CD4-positive, alpha-beta memory T cell (primary cell): ENCODE results near the gene CSNK1G2. TPM values are rescaled to one million over a fixed set of nuclear protein-coding genes. Genes with fewer than 3 reads are reported as not detected.

Experiments
- CTCF ChIA-PET: fragments of 350-600 bp; sonication (Branson Sonifier 250); formaldehyde crosslinking; loops from one replicate; lab custom pipeline; 2021; ENCODE audit warnings: inconsistent platforms; ENCODE audit not compliant: partially characterized antibody; lab: Charles Lee
- POLR2A ChIA-PET: fragments of 350-600 bp; sonication (Branson Sonifier 250); formaldehyde crosslinking; loops from one replicate; lab custom pipeline; 2021; ENCODE audit not compliant: partially characterized antibody; lab: Charles Lee
- DNase-seq, 5 donors: peaks; one replicate each; pipeline versions ENCODE4 v3.0.0 to v3.0.0-alpha.2; 2020 to 2022; ENCODE audit warnings: mixed read lengths in 1 of 5
- H3K27ac ChIP-seq: one replicate; pipeline ENCODE4 v1.7.0; 2013; ENCODE audit warnings: low read depth, low read length
- H3K27me3 ChIP-seq: 2 replicates; pipeline ENCODE4 v1.7.0; 2013; ENCODE audit warnings: mild to moderate bottlenecking, low read length, moderate library complexity; ENCODE audit not compliant: insufficient read depth
- H3K36me3 ChIP-seq: 2 replicates; pipeline ENCODE4 v1.7.0; 2013; ENCODE audit warnings: mild to moderate bottlenecking, low read length, moderate library complexity; ENCODE audit not compliant: insufficient read depth
- H3K4me1 ChIP-seq: 2 replicates; pipeline ENCODE4 v1.7.0; 2013; ENCODE audit warnings: mild to moderate bottlenecking, low read length, moderate library complexity; ENCODE audit not compliant: insufficient read depth
- H3K4me3 ChIP-seq, 2 donors: one replicate each; pipeline ENCODE4 v1.7.0; 2013; ENCODE audit warnings: low read length in 2 of 2, mild to moderate bottlenecking in 1 of 2
- H3K9me3 ChIP-seq, 2 donors: one replicate each; pipeline ENCODE4 v1.7.0; 2013; ENCODE audit warnings: low read length in 2 of 2, control low read depth in 1 of 2; ENCODE audit not compliant: control insufficient read depth in 1 of 2
- H3K27ac Mint-ChIP-seq, 7 donors: one replicate each; pipeline ENCODE4 v1.8.0; 2020 to 2021; ENCODE audit warnings: mixed read lengths in 7 of 7, mild to moderate bottlenecking in 6 of 7, inconsistent platforms in 3 of 7, moderate library complexity in 3 of 7
- H3K27me3 Mint-ChIP-seq, 2 donors: one replicate each; pipeline ENCODE4 v1.8.0; 2020 to 2021; ENCODE audit warnings: mixed read lengths in 2 of 2
- H3K36me3 Mint-ChIP-seq, 2 donors: one replicate each; pipeline ENCODE4 v1.8.0; 2020 to 2021; ENCODE audit warnings: mixed read lengths in 2 of 2, inconsistent platforms in 1 of 2, mild to moderate bottlenecking in 1 of 2
- H3K4me1 Mint-ChIP-seq, 4 donors: one replicate each; pipeline ENCODE4 v1.8.0; 2020 to 2021; ENCODE audit warnings: mixed read lengths in 4 of 4, mild to moderate bottlenecking in 1 of 4
- H3K4me3 Mint-ChIP-seq, 8 donors: one replicate each; pipeline ENCODE4 v1.8.0; 2020 to 2021; ENCODE audit warnings: mixed read lengths in 8 of 8, mild to moderate bottlenecking in 7 of 8, moderate library complexity in 6 of 8, inconsistent platforms in 3 of 8
- H3K9me3 Mint-ChIP-seq, 8 donors: one replicate each; pipeline ENCODE4 v1.8.0; 2020 to 2021; ENCODE audit warnings: mixed read lengths in 8 of 8, mild to moderate bottlenecking in 5 of 8, inconsistent platforms in 3 of 8, moderate library complexity in 1 of 8
- intact Hi-C: fragments of 100-400 bp; cut with micrococcal nuclease; formaldehyde crosslinking; loops from one replicate; pipeline ENCODE4 v1.15.1; 2023
- polyA plus RNA-seq, 2 donors: library from polyadenylated mRNA; unstranded; fragments of 300-500 nt; fragmentation: Illumina TruSeq; gene quantifications; one replicate each; pipeline ENCODE4 v1.2.3, GENCODE V29; 2021
- total RNA-seq, 2 experiments: library from RNA; stranded (reverse); gene quantifications; one replicate each; pipeline ENCODE4 v1.2.3, GENCODE V29; 2021

The CSNK1G2 gene
- total and polyA plus RNA-seq, 4 experiments from 2014 or later, result 11.3 to 144 (median 99.5) TPM

GRCh38 chr19:1945899-1946298 is 4.9 kb downstream of the CSNK1G2 start:
- no peaks in the 10 kb centered on the region for H3K27me3 ChIP-seq
- Mint-ChIP-seq H3K9me3 (peaks cover 0 to 2% (median 0%) of the 10 kb centered on the region in 8 donors), H3K4me1 (peaks cover 16 to 64% (median 38%) of the 10 kb centered on the region in 4 donors), H3K4me3 (peak overlapping the region in 4 of 8 donors; percentile 17 to 73 (median 46)), H3K27ac (peak overlapping the region; percentile 48 to 83 (median 68)), H3K27me3 (no peaks in the 10 kb centered on the region), H3K36me3 (peaks cover 0 to 28% of the 10 kb centered on the region in 2 donors)
- intact Hi-C loops, result no loop called here
- peak in 1 of 5 donors; percentile 31 for DNase-seq
- H3K4me1 ChIP-seq, result peaks cover 43% of the 10 kb centered on the region
- POLR2A ChIA-PET, result interaction anchor here (1.0 to 1.2 kb wide), 2 partner anchors 124 to 139 kb away, joined by 3 to 4 read pairs; no protein-coding TSS in a partner anchor
- H3K36me3 ChIP-seq, result peaks cover 7% of the 10 kb centered on the region
- H3K27ac ChIP-seq, result no peak overlapping the region
- CTCF ChIA-PET, result interaction anchor here (0.7 to 1.6 kb wide), 7 partner anchors 18 to 89 kb away, joined by 3 read pairs; no protein-coding TSS in a partner anchor
- H3K9me3 ChIP-seq, result no peaks in the 10 kb centered on the region
- H3K4me3 ChIP-seq, result no peak overlapping the region

DNA sequence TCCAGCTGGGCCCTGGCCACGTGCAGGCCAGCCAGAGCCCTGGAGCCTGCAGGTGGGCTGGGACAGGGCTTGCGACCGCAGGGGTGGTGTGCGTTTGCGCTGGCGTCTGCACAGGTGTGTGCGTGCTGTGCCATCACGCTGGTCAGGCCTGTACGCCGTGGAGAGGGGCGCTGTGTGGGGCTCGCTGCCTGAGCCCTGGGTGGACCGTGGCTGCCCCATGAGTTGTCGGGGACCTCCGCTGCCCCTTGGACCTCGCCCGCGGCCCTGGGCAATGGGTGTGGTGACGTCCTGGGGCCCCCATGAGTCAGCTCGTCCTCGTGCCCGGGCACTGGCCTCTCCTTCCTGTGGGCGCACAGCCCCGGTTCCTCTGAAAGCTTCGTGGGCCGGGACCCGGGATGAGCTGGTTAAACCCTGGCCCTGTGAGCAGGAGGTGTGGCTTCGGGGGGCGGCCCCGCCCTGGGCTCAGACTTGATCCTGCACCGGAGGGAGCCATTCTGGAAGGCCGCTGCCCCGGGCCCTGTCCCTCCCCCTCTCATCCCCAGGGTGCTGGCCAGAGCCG is 6.8 kb downstream of the CSNK1G2 start:
- H3K4me3 ChIP-seq, result no peak overlapping the region
- intact Hi-C loops, result no loop called here
- no peaks in the 10 kb centered on the region for H3K27me3 Mint-ChIP-seq
- no peak for DNase-seq
- no peak overlapping the region for H3K4me3 Mint-ChIP-seq
- H3K27ac Mint-ChIP-seq, result no peak overlapping the region
- H3K9me3 ChIP-seq, result no peaks in the 10 kb centered on the region
- peaks cover 7% of the 10 kb centered on the region for H3K36me3 ChIP-seq
- ChIA-PET CTCF (no interaction called here), POLR2A (no interaction called here)
- no peaks in the 10 kb centered on the region for H3K27me3 ChIP-seq
- no peaks in the 10 kb centered on the region for H3K9me3 Mint-ChIP-seq
- H3K36me3 Mint-ChIP-seq, result peaks cover 0 to 22% of the 10 kb centered on the region in 2 donors
- peaks cover 43% of the 10 kb centered on the region for H3K4me1 ChIP-seq
- peaks cover 16 to 72% (median 35%) of the 10 kb centered on the region in 4 donors for H3K4me1 Mint-ChIP-seq
- no peak overlapping the region for H3K27ac ChIP-seq

DNA sequence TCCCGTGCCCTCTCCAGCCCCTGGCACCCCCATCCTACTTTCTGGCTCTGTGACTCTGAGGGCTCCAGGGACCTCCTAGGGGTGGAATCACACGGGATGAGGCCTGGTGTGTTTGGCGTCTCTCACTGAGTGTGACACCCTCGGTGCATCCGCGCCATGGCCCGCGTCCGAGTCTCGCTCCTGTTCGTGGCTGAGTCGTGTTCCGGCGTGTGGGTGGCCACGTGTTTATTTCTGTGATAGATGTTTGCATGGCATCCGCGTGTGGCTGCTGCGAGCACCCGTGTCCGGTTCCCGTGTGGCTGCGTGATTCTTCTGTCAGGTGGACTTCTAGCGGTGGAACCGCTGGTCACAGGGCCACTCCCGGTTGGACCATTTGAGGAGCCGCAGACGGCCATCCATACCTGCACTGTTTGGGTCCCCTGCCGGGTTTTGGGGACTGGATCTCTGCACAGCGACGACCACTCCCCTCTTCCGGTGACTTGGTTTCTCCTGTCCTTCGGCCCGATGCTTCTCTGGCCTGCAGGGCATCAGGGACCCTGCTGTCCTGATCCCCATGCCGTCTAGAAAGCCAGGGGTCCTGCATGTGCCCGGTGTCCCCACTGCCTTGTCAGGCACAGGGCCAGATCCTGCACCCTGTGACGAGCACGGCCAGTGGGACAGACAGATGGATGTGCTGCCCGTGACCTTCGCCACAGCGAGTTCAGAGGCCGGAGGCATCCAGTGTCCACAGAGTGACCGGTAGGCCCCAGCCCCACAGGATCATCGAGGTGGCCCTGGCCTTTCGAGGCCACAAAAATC is 8.5 kb downstream of the CSNK1G2 start:
- no peak overlapping the region for H3K4me3 ChIP-seq
- H3K27me3 Mint-ChIP-seq, result no peaks in the 10 kb centered on the region

GRCh38 chr19:1950640-1951039 is 9.7 kb downstream of the CSNK1G2 start:
- ChIA-PET POLR2A (no interaction called here), CTCF (no interaction called here)
- Mint-ChIP-seq H3K4me3 (peak overlapping the region in 1 of 8 donors; percentile 54), H3K9me3 (no peaks in the 10 kb centered on the region), H3K4me1 (peaks cover 10 to 56% (median 24%) of the 10 kb centered on the region in 4 donors), H3K27ac (peak overlapping the region in 1 of 7 donors; percentile 52), H3K36me3 (peaks cover 0 to 15% of the 10 kb centered on the region in 2 donors), H3K27me3 (no peaks in the 10 kb centered on the region)
- peaks cover 14% of the 10 kb centered on the region for H3K36me3 ChIP-seq
- no peak for DNase-seq
- no peaks in the 10 kb centered on the region for H3K27me3 ChIP-seq
- intact Hi-C loops, result no loop called here
- H3K27ac ChIP-seq, result no peak overlapping the region
- H3K4me1 ChIP-seq, result peaks cover 18% of the 10 kb centered on the region
- H3K4me3 ChIP-seq, result no peak overlapping the region
- no peaks in the 10 kb centered on the region for H3K9me3 ChIP-seq

More for the DNA sequence above, 8.5 kb downstream of the CSNK1G2 start:
- Mint-ChIP-seq H3K4me3 (peak overlapping the region in 4 of 8 donors; percentile 10 to 59 (median 31)), H3K27ac (peak overlapping the region in 3 of 7 donors; percentile 38 to 86 (median 74)), H3K36me3 (peaks cover 0 to 15% of the 10 kb centered on the region in 2 donors), H3K4me1 (peaks cover 10 to 60% (median 26%) of the 10 kb centered on the region in 4 donors), H3K9me3 (no peaks in the 10 kb centered on the region)
- ChIA-PET POLR2A (no interaction called here), CTCF (no interaction called here)
- Histone ChIP-seq H3K27ac (no peak overlapping the region), H3K9me3 (no peaks in the 10 kb centered on the region), H3K27me3 (no peaks in the 10 kb centered on the region), H3K36me3 (peaks cover 14% of the 10 kb centered on the region), H3K4me1 (peaks cover 28% of the 10 kb centered on the region)
- DNase-seq, result no peak
- intact Hi-C loops, result no loop called here

- Histone ChIP-seq H3K9me3 (no peaks in the 10 kb centered on the region), H3K36me3 (peaks cover 14% of the 10 kb centered on the region), H3K27me3 (no peaks in the 10 kb centered on the region), H3K4me1 (peaks cover 10% of the 10 kb centered on the region), H3K4me3 (no peak overlapping the region), H3K27ac (no peak overlapping the region)
- H3K27ac Mint-ChIP-seq, result peak overlapping the region in 2 of 7 donors; percentile 12 to 58
- intact Hi-C loops, result no loop called here
- ChIA-PET CTCF (no interaction called here), POLR2A (no interaction called here)
- H3K9me3 Mint-ChIP-seq, result no peaks in the 10 kb centered on the region
- no peak for DNase-seq
- no peaks in the 10 kb centered on the region for H3K27me3 Mint-ChIP-seq
- peaks cover 6 to 55% (median 19%) of the 10 kb centered on the region in 4 donors for H3K4me1 Mint-ChIP-seq
- H3K4me3 Mint-ChIP-seq, result no peak overlapping the region
- peaks cover 0 to 11% of the 10 kb centered on the region in 2 donors for H3K36me3 Mint-ChIP-seq
Observed at GRCh38 chr19:1952635-1953034, 11.7 kb downstream of the CSNK1G2 start.

- Mint-ChIP-seq H3K27ac (peak overlapping the region in 1 of 7 donors; percentile 58), H3K4me1 (peaks cover 6 to 57% (median 19%) of the 10 kb centered on the region in 4 donors), H3K4me3 (no peak overlapping the region), H3K36me3 (peaks cover 0 to 11% of the 10 kb centered on the region in 2 donors), H3K9me3 (no peaks in the 10 kb centered on the region), H3K27me3 (no peaks in the 10 kb centered on the region)
- Histone ChIP-seq H3K36me3 (peaks cover 14% of the 10 kb centered on the region), H3K9me3 (no peaks in the 10 kb centered on the region), H3K27me3 (no peaks in the 10 kb centered on the region), H3K4me1 (peaks cover 10% of the 10 kb centered on the region), H3K4me3 (no peak overlapping the region), H3K27ac (no peak overlapping the region)
- CTCF ChIA-PET, result no interaction called here
- no peak for DNase-seq
- POLR2A ChIA-PET, result interaction anchor here (1.5 kb wide), 1 partner anchor 11 kb away, joined by 5 read pairs; no protein-coding TSS in a partner anchor
- intact Hi-C loops, result no loop called here
Observed at GRCh38 chr19:1953037-1953436, 12.1 kb downstream of the CSNK1G2 start.
